Stimulated activated naive CD8-positive, alpha-beta T cell treated with anti-CD3 and anti-CD28 coated beads, Interleukin-15, Interleukin-2, amounts not matched to agents 100 ng/mL and 50 ng/mL, for 24 hours (primary cell): Measurements from ENCODE around the gene ITGA1.
"Not testable (repeated sequence)": the region's sequence is repeated elsewhere in the genome, so short reads cannot be mapped to it uniquely, and the experiment has no call there.

ENCODE experiments used
- H3K27ac Mint-ChIP-seq: one replicate; pipeline ENCODE4 v1.8.0; 2021; ENCODE audit warnings: mild to moderate bottlenecking, mixed read lengths
- H3K27me3 Mint-ChIP-seq: one replicate; pipeline ENCODE4 v1.8.0; 2021; ENCODE audit warnings: mixed read lengths
- H3K36me3 Mint-ChIP-seq: one replicate; pipeline ENCODE4 v1.8.0; 2021; ENCODE audit warnings: low read depth, mixed read lengths
- H3K4me1 Mint-ChIP-seq: one replicate; pipeline ENCODE4 v1.8.0; 2021; ENCODE audit warnings: low read depth, mixed read lengths
- H3K4me3 Mint-ChIP-seq: one replicate; pipeline ENCODE4 v1.8.0; 2021; ENCODE audit warnings: mild to moderate bottlenecking, mixed read lengths
- H3K9me3 Mint-ChIP-seq: one replicate; pipeline ENCODE4 v1.8.0; 2021; ENCODE audit warnings: mixed read lengths

ITGA1 gene

GRCh38 chr5:52787600-52788504 is at the start of gene ITGA1, which contains the start of gene PELO:
ITGA1 (plus strand) TSS chr5:52787916; CDS start chr5:52788354, 438 bp downstream.
PELO (plus strand) TSS chr5:52787916; CDS start chr5:52800395, 12,479 bp downstream.
- Mint-ChIP-seq H3K27ac (peak within 1 kb of the TSS; percentile 88), H3K27me3 (peaks cover 15% of the 10 kb centered on the region), H3K4me1 (peaks cover 50% of the 10 kb centered on the region), H3K4me3 (peak within 1 kb of the TSS; percentile 91), H3K9me3 (no peaks in the 10 kb centered on the region), H3K36me3 (peaks cover 6% of the 10 kb centered on the region)

GRCh38 chr5:52738095-52738506 is 49.6 kb upstream of the ITGA1 start:
- H3K9me3 Mint-ChIP-seq, result peaks cover 4% of the 10 kb centered on the region
- peak overlapping the region; percentile 76 for H3K27ac Mint-ChIP-seq
- H3K4me3 Mint-ChIP-seq, result peak overlapping the region; percentile 5
- H3K27me3 Mint-ChIP-seq, result no peaks in the 10 kb centered on the region
- H3K4me1 Mint-ChIP-seq, result peaks cover 48% of the 10 kb centered on the region
- H3K36me3 Mint-ChIP-seq, result no peaks in the 10 kb centered on the region

- Mint-ChIP-seq H3K4me1 (peaks cover 65% of the 10 kb centered on the region), H3K9me3 (peaks cover 4% of the 10 kb centered on the region), H3K4me3 (no peak overlapping the region), H3K27me3 (no peaks in the 10 kb centered on the region), H3K36me3 (no peaks in the 10 kb centered on the region), H3K27ac (peak overlapping the region; percentile 26)
Observed at GRCh38 chr5:52740007-52740406, 47.7 kb upstream of the ITGA1 start.

GRCh38 chr5:52743012-52743411 is 44.7 kb upstream of the ITGA1 start:
- Mint-ChIP-seq H3K27me3 (no peaks in the 10 kb centered on the region), H3K4me3 (peak overlapping the region; percentile 34), H3K4me1 (peaks cover 73% of the 10 kb centered on the region), H3K9me3 (peaks cover 5% of the 10 kb centered on the region), H3K36me3 (no peaks in the 10 kb centered on the region), H3K27ac (peak overlapping the region; percentile 71)

- Mint-ChIP-seq H3K27ac (peak overlapping the region; percentile 71), H3K36me3 (no peaks in the 10 kb centered on the region), H3K9me3 (peaks cover 5% of the 10 kb centered on the region), H3K4me1 (peaks cover 73% of the 10 kb centered on the region), H3K4me3 (peak overlapping the region; percentile 34), H3K27me3 (no peaks in the 10 kb centered on the region)
Observed at GRCh38 chr5:52743529-52743928, 44.2 kb upstream of the ITGA1 start.

- Mint-ChIP-seq H3K4me3 (peak overlapping the region; percentile 5), H3K36me3 (no peaks in the 10 kb centered on the region), H3K27ac (peak overlapping the region; percentile 71), H3K4me1 (peaks cover 73% of the 10 kb centered on the region), H3K27me3 (no peaks in the 10 kb centered on the region), H3K9me3 (peaks cover 5% of the 10 kb centered on the region)
Observed at GRCh38 chr5:52743970-52744369, 43.7 kb upstream of the ITGA1 start.

- not testable (repeated sequence) for H3K9me3 Mint-ChIP-seq, H3K27me3 Mint-ChIP-seq, H3K36me3 Mint-ChIP-seq, H3K4me3 Mint-ChIP-seq
- H3K4me1 Mint-ChIP-seq, result peaks cover 68% of the 10 kb centered on the region
- peak overlapping the region; percentile 65 for H3K27ac Mint-ChIP-seq
Observed at GRCh38 chr5:52744867-52745458, 42.8 kb upstream of the ITGA1 start.

GRCh38 chr5:52746539-52746938 is 41.2 kb upstream of the ITGA1 start:
- H3K9me3 Mint-ChIP-seq, result peaks cover 5% of the 10 kb centered on the region
- H3K36me3 Mint-ChIP-seq, result no peaks in the 10 kb centered on the region
- H3K4me1 Mint-ChIP-seq, result peaks cover 61% of the 10 kb centered on the region
- no peak overlapping the region for H3K4me3 Mint-ChIP-seq
- no peaks in the 10 kb centered on the region for H3K27me3 Mint-ChIP-seq
- H3K27ac Mint-ChIP-seq, result no peak overlapping the region

- no peak overlapping the region for H3K4me3 Mint-ChIP-seq
- no peaks in the 10 kb centered on the region for H3K36me3 Mint-ChIP-seq
- peaks cover 41% of the 10 kb centered on the region for H3K4me1 Mint-ChIP-seq
- peaks cover 5% of the 10 kb centered on the region for H3K9me3 Mint-ChIP-seq
- H3K27ac Mint-ChIP-seq, result no peak overlapping the region
- no peaks in the 10 kb centered on the region for H3K27me3 Mint-ChIP-seq
Observed at GRCh38 chr5:52748590-52748989, 39.1 kb upstream of the ITGA1 start.

- Mint-ChIP-seq H3K27ac (no peak overlapping the region), H3K9me3 (peaks cover 5% of the 10 kb centered on the region), H3K4me1 (peaks cover 32% of the 10 kb centered on the region), H3K27me3 (no peaks in the 10 kb centered on the region), H3K36me3 (no peaks in the 10 kb centered on the region), H3K4me3 (no peak overlapping the region)
Observed at GRCh38 chr5:52749666-52750065, 38.0 kb upstream of the ITGA1 start.

GRCh38 chr5:52751137-52751536 is 36.6 kb upstream of the ITGA1 start:
- Mint-ChIP-seq H3K4me1 (peaks cover 18% of the 10 kb centered on the region), H3K36me3 (no peaks in the 10 kb centered on the region), H3K27ac (no peak overlapping the region), H3K27me3 (no peaks in the 10 kb centered on the region), H3K9me3 (no peaks in the 10 kb centered on the region), H3K4me3 (no peak overlapping the region)

GRCh38 chr5:52754051-52754450 is 33.7 kb upstream of the ITGA1 start:
- Mint-ChIP-seq H3K9me3 (no peaks in the 10 kb centered on the region), H3K36me3 (no peaks in the 10 kb centered on the region), H3K27me3 (no peaks in the 10 kb centered on the region), H3K4me1 (peaks cover 5% of the 10 kb centered on the region), H3K4me3 (no peak overlapping the region), H3K27ac (no peak overlapping the region)

- Mint-ChIP-seq H3K27ac (no peak overlapping the region), H3K9me3 (peaks cover 12% of the 10 kb centered on the region), H3K36me3 (peaks cover 4% of the 10 kb centered on the region), H3K4me3 (no peak overlapping the region), H3K4me1 (peaks cover 23% of the 10 kb centered on the region), H3K27me3 (no peaks in the 10 kb centered on the region)
Observed at GRCh38 chr5:52757527-52757926, 30.2 kb upstream of the ITGA1 start.

GRCh38 chr5:52758014-52758413 is 29.7 kb upstream of the ITGA1 start:
- H3K27me3 Mint-ChIP-seq, result no peaks in the 10 kb centered on the region
- no peak overlapping the region for H3K4me3 Mint-ChIP-seq
- H3K9me3 Mint-ChIP-seq, result peaks cover 12% of the 10 kb centered on the region
- H3K36me3 Mint-ChIP-seq, result peaks cover 4% of the 10 kb centered on the region
- no peak overlapping the region for H3K27ac Mint-ChIP-seq
- H3K4me1 Mint-ChIP-seq, result peaks cover 23% of the 10 kb centered on the region

GRCh38 chr5:52759331-52759730 is 28.4 kb upstream of the ITGA1 start:
- Mint-ChIP-seq H3K4me3 (no peak overlapping the region), H3K27me3 (no peaks in the 10 kb centered on the region), H3K4me1 (peaks cover 29% of the 10 kb centered on the region), H3K27ac (no peak overlapping the region), H3K9me3 (peaks cover 17% of the 10 kb centered on the region), H3K36me3 (peaks cover 4% of the 10 kb centered on the region)
